Ecto neural progenitor cell (in vitro differentiated cells): ENCODE measurements around the gene ALPK3.
A peak's percentile ranks its signal among the peaks of the same experiment; 100 is the strongest.
"Not testable (repeated sequence)": the region's sequence is repeated elsewhere in the genome, so short reads cannot be mapped to it uniquely, and the experiment has no call there.

Experiments
- DNase-seq: peaks from one replicate; pipeline ENCODE4 v3.0.0-alpha.2; 2018; ENCODE audit warnings: low spot score

ALPK3 gene

DNA sequence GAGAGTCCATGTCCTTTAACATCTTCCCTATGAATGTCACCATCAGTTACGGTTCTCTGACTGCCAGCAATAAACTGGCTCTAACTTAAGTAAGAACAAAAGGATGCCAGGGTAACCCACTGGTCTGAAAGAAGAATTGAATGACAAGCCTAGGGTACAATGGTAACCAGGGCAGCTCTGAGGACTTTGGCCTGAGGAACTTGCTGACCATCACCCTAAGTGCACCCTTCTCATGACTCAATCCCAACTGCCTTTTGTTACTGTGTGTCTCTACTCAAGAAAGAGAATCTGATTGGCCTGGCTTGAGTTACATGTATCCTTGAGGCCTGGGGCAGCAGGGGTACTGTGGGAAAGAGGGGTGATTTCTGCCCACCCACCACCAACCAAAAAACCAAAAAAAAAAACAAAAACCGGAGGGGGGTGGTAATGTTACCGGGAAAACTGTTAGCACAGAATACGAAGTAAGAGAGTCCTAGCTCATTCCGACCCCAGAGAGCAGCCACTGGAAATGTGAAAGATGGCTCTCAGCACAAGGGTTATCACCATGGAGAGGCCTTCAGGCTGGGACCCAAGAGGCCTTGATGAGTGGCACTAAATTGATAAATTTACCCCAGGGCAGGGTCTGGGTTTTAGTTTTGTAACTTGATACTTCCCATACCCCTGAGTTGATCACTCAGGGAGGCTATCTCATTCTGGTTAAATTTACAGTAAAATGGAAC is 58.0 kb downstream of the ALPK3 start:
- DNase-seq: no peak

DNA sequence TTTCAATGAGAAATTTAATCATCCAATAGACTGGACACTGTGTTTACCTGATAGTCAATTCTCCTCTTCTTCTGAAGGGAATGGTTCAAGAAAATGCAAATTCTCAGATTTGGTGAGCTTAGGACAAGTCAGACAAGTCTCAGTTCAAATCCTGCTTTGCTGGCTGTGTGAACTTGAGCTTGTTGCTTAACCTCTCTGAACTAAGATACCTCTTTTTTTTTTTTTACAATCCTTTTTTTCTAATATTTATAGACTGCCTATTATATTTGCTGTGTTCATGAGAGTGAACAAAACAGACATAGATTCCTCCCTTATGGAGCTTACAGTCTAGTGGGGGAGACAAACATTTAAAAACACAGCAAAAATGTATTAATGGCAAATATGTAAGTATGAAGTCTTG is 59.1 kb downstream of the ALPK3 start:
- no peak for DNase-seq

DNA sequence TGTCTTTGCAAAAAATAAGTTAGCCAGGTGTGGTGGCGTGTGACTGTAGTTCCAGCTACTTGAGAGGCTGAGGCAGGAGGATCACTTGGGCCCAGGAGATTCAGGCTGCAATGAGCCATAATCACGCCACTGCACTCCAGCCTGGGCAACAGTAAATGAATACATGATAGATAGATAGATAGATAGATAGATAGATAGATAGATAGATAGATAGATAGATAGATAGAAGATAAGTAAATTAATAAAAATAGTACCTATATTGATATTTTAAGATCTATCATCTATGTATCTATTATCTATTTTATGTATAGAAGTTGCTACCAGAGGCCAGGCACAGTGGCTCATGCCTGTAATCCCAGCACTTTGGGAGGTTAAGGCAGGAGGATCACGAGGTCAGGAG is 60.5 kb downstream of the ALPK3 start:
- not testable (repeated sequence) for DNase-seq

DNA sequence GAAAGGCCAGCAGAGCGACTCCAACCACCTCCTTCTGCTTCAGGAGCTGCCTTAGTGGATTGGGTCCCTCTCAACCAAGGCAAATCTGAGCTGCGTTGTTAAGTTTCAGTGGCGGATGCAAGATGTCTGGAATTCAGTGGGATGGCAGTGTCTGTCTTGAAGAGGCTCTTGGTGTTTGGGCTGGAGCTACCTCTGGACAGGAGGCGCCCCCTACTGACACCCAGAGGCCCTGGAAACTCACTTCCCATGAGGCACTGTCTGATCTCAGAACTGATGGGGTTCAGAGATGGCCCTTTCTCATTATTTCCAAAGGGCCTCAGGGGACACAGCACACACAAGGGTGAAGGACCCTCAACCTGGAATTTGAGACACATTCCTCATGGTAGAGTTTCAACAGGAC is 61.3 kb downstream of the ALPK3 start:
- DNase-seq: peak; percentile 69

DNA sequence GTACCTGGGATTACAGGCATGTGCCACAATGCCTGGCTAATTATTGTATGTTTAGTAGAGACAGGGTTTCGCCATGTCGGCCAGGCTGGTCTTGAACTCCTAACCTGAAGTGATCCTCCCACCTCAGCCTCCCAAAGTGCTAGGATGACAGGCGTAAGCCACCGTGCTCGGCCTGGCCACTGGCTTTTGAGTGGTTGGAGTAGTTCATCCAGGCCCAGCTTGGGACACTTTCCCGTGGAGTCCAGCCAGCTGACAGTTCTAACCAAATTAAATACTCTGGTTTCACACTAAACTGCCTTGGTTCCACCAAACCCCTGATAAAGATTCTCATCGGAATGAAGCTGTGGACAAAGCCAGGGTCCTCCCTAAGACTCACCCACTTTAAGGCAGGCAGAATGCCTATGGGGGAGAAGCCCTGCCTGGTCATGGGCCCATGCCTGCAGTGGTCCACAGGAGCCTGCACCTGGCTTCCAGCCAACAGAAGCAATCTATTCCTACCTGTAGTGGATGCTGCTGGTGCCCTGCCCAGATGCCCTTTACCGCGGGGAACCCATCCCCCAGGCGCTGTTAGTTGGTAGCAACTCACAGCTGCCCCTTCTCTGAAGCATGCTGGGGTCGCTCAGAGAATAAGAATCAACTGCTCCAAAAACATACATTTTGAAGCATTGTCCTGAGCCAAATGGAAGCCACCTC is 62.1 kb downstream of the ALPK3 start:
- no peak for DNase-seq

DNA sequence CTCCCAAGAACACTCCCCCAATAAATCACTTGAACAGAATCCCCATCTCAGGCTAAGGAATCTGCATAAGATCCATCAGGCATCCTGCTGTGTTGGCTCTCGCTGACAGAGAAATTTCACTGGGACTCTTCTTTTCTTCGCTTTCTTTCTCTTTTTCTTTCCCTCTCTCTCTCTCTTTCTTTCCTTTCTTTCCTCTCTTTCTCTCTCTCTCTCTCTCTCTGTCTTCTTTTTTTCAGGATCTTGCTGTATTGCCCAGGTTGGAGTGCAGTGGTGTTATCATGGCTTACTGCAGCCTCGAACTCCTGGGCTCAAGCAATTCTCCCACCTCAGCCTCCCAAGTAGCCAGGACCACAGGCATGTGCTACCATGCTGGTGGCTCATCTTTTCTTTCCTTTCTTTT is 62.9 kb downstream of the ALPK3 start:
- no peak for DNase-seq

DNA sequence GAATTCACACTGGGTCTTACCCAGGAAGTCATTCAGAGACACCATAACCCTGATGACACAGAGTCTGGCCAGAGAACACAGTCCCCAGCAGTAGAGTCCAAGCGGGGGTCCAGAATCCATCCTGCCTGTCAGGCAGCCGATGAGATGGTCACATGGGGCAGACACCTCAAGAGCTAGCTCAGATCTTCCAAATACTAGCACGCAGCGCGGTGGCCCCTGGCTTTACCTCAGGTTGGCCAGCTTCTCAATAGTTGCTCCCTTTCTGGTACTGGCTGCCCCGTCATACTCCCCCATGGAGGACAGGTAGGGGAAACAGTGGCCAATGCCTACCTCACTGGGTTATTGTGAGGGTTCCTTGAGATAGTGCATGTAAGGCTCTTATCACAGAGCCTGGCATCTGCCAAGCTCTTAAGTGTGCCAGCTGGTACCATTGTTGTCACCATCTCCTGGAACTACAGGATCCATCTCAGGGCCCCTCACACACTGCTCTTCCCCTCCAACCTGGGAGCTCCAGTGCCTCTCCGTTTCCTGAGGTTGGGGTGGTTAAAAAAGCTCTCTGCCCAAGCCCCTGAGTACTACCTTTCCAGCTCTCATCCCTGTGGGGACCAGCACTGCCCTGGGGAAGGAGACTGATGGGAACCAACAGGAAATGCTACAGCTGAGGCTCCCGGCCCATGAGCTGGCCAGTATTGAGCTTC is 63.8 kb downstream of the ALPK3 start:
- no peak for DNase-seq

DNA sequence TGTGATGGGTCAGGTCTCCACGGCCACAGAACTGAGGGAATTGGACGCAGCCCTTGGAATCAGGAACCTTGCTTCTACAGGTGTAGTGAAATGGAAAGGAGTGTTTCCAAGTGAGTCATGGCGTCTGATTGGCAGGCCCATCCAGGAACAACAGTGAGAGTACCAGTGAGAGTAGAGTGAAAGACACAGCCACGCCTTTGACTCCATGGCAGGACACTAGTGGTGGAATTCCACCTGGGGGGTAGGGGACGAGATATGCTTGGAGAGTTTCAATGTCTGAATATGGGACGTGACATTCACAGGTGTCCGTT is 64.3 kb downstream of the ALPK3 start:
- DNase-seq: no peak

DNA sequence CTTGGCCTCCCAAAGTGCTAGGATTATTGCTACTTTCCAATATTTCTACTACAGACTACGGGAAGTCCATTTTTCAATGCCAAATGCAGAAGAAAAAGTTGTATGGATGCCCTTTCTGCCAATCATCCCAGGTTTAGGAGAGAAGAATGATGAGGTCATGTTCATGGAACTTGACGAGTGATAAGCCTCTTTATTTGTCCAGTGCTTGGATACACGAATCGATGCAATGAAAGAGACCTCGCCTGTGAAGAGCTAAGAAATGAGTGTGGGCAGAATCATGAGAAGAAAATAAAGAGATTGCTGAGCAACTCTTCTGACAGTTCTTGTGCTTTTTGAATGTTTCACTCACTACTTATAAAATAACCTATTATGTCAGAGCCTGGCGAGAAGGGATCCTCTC is 66.3 kb downstream of the ALPK3 start:
- no peak for DNase-seq

DNA sequence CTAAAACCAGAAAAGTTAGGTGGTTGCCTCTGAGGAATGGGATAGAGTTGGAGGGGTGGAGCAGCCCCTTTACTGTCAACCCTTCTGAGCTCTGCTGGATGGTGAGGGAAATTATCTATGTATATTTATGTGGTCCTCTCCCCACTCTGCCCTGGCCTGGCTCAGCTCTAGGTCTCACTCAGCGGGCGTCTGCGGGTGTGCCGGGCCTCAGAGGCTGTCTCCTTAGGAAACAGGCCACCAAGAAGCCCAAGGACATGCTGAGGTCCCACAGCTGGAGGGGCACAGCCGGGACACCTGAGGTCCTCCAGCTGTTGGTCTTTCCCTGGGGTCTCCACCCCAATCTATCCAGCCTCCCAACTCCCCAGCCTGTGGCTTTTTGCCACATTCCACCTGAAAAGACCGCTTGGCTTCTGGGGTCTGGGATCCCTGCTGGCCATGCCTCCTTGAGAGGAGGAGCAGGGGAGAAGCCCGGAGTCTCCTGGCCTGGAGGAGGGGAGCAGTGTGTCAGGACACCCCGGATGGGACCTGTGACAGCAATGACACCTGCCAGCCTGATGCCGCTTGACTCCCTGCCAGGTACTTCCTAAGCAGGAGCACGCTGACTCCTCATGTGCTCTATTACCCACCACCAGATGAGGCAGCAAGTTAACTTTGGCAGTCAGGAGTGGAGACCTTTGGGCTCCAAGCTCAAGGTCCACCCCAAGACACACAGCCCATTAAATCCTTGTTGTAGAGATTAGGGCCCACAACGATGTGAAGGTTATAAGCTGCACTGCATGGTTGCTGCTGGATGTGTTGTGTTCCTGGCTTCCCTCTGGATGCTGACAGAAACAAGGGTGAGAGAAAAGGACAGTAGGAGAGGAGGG is 67.0 kb downstream of the ALPK3 start, which contains the start of gene SLC28A1:
Gene SLC28A1 (plus strand): TSS at position 747 of the 866 bp plus-strand sequence. CDS start 3,099 bp downstream, outside the sequence.
- DNase-seq: no peak

DNA sequence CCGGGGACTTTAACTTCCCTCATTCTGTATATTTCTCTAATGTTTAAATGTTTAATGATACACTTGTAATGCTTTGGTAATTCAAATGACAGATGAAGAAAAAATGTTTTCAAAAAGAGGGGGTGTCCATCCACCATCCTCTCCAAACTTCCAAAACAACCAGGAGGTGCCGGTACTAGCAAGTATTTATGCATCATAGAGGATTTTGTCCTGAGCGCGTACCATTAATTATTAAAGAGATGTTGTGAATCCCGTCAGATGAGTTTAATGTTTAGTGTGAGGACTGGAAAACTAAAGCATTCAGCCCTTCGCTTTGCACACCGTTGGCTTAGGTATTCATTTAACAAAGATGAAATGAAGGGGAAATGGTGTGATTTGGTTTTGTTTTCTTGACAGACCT is 68.6 kb downstream of the ALPK3 start:
- DNase-seq: no peak

DNA sequence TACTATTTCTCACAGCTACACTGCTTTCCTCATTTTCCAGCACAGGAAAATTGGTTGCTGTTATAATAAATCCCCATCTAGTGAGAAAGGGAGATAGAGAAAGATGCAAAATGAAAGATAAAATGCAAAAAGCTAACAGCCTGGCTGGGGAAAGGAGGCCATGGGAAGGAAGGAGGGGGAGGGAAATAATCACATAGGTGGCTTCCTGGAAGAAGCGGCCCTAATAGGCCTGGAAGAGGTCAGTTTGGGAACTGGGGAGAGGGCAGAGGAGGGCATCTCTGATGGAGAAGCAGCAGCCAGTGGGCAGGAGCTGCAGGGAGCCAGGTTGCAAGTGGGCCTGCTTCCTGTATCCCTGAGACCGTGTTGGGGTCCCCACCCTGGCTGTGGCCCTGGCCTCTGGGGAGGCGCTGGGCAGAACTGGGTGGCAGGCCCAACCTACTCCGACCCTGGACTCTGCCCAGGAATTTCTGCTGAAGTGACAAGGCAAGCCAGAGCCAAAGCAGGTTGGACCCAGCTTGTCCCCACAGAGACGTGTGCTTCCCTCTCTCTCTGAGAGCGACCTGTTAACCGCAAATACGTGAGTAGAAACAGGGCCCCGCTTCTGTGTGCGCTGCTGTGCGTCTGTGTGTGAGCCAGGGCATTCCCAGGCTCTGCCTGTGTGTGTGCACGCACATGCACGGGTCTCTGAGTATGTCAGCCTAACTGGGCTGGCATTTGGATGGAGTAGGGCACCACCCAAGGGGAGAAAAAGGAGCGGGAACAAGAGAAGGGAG is 69.2 kb downstream of the ALPK3 start:
- no peak for DNase-seq

DNA sequence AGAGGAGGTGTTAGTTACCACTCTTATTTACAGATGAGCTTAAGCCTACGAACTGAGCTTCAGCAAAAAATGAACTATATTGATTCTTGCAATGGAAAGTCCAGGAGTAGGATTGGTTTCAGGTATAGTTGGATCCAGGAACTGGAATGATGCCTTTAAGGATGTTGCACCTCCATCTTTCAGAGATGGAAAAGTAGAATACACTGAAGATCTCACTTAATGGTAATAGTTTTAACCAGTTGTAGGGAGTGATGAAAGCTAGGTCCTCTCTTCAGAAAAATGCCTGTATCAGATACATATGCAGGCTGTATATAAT is 69.8 kb downstream of the ALPK3 start:
- DNase-seq: no peak

DNA sequence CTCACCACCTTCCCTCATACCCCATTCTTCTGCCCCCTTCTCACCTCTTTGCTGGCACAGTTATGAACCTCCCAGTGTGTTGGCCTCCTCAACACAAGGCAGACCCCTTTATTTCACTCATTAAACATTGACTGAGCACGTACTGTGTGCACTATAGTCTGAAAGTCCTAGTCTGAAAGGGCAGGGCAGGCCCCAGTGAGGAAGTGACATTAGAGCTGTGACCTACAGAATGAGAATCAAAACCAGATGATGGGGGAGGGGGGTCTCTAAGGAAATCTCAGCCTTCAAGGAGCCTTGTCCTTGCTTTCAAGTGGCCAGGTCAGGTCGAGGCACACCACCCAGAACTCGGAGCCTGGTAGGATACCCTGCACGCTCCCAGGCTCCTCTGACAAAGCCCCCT is 70.8 kb downstream of the ALPK3 start:
- DNase-seq: no peak

DNA sequence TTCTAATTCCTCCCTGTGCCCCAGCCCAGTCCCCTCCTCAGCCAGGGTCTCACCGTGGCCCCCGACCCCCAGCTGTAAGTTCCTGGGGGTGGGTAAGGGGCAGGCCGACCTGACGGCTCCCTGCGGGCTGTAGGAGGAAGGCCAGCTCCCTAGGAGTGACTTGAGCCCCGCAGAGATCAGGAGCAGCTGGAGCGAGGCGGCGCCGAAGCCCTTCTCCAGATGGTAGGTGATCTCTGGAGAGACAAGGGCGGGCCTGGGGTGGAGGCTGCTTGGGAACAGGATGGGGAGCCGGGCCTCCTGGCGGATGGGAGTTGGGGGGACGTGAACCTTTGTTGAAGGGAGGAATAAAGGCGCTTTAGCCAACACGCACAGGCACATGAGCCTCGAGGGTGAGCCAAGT is 71.5 kb downstream of the ALPK3 start:
- no peak for DNase-seq

DNA sequence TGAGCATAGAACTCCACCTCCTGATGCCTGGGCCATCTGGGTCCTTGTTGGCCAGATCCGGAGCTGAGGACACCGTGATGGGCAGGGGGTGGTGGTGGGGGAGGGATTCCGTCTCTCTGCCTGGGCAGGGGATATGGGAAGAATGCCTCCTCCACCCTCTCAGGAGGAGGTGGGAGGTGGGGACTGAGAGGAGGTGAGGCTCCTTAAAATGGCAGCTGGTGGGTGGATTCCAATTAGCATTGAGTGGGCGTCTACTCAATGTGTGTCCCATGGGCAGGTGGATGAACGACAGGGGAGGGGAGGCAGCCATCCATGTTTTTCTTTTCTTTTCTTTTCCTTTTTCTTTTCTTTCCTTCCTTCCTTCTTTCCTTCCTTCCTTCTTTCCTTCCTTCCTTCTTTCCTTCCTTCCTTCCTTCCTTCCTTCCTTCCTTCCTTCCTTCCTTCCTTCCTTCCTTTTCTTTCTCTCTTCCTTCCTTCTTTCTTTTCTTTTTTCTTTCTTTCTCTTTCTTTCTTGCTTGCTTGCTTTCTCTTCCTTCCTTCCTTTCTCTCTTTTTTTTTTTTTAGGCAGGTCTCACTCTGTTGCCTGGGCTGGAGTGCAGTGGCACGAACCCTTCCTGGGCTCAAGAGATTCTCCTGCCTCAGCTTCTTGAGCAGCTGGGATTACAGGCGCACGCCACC is 72.3 kb downstream of the ALPK3 start:
- DNase-seq: no peak

DNA sequence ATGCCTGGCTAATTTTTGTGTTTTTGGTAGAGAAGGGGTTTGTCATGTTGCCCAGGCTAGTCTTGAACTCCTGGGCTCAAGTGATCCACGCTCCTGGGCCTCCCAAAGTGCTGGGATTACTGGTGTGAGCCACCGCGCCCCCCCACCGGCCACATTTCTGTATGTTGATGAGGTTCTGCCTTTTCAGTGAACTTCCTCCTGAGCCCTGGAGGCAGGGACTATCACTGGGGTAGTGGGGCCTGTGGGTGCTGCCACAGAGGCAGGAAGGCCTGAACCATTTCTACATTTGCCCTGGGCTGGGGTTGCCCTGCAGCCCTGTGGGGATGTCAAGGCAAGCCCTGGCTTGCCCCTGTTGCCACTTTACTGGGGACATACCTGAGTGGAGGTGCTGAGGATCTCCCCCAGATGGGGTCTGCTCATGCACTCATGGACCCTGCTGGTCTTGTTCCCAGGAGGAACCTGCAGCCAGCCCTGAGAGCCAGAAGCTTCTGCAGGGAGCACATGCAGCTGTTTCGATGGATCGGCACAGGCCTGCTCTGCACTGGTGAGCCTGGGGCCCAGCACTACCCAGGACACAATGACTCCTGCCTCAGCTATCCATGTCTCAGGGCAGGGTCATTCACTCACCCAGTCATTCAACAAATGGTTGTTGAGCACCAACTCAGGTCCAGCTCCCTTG is 73.0 kb downstream of the ALPK3 start:
- DNase-seq: no peak

DNA sequence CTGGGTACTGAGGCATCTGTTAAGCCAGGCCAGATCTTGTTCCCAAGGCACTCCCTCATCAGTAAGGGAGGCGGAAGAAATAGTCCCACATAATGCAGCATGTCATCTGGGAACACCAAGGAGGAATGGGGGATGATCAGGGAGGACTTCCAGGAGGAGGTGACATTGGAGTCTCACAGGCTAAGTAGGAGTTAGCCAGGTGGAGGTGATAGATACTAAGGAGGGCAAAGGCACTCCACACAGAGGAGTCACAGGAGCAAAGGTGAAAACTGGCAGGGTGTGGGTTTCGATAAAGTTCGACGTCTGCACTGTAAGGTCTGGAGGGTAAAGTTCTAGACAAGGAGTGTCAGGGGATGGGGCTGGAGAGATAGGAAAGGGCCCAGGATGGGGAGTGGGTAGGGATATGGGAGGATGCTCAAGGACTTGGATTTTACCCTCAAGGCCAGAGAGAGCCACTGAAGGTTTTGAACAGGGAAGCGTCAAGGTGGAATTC is 73.6 kb downstream of the ALPK3 start:
- DNase-seq: no peak

DNA sequence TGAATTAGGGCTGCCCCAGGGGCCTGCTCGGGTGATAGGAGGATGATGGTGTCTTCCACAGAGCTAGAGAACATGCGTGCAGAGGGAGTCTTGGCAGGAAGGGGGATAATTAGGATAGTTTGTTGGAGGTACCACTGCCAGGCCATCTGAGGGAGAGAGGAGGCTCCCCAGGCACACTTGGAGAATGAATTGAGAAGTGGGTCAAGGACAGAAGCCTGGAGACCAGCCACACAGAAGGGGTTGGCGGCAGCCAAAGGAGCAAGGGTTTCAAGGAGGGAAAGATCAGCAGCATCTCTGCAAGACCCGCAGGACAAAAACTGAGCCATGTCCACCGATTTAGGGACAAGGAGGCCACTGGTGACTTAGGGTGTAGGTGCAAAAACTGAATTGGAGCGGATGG is 74.2 kb downstream of the ALPK3 start:
- no peak for DNase-seq

DNA sequence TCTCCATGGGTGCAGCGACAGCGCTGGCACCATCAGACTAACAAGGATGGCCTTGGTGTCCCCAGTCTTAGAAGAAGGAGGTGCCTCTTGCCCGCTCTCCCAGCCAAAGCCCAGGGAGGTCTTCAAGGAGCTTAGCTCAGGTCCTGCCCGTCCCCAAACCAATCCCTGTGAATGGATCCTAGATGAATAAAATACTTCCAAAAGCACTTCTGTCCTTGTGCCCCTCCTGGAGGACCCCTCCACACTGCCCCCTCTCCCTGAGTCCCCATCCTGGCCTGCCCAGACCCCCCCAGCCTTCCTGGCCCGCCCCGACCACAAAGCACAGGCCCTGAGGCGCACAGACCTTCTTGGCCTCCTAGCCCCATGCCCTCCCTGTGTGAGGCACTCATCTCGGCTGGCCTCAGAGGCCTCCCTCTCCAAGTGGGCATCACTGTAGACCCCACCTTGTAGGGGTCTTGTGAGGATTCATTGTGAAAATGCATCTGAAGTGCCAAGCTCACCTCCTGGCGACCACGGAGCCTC is 75.7 kb downstream of the ALPK3 start:
- no peak for DNase-seq
